Measurements from ENCODE around the gene CEP41.

The CEP41 gene

DNA sequence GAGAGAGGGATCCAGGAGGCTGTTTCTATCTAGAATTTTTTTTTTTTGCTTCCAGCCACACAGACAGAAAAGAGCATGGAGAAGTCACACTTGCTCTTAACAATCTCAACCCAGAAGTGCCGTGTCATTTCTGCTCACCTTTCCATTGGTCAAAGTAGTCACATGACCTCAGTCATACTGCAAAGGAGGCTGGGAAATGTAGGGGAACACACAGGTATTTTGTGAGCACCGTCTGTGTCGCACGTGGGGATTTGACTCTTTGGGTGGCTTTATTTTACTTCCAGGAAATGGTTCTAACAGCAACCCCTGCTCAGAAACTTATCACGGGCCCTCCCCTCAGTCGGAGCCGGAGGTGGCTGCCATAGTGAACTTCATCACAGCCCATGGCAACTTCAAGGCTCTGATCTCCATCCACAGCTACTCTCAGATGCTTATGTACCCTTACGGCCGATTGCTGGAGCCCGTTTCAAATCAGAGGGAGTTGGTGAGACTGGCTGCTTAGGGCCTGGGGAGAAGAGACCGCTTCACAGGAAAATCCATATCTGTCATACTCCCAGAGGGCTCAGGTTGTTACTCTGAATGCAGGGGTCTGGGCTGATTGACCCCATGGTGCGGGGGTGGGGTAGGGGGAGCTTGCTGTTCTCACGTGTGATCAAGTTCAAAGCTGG lies 73.6 kb downstream of the CEP41 start:
- peak; percentile 31 for DNase-seq

GRCh38 chr7:130366564-130366963 lies 74.3 kb downstream of the CEP41 start:
- DNase-seq = no peak

DNA sequence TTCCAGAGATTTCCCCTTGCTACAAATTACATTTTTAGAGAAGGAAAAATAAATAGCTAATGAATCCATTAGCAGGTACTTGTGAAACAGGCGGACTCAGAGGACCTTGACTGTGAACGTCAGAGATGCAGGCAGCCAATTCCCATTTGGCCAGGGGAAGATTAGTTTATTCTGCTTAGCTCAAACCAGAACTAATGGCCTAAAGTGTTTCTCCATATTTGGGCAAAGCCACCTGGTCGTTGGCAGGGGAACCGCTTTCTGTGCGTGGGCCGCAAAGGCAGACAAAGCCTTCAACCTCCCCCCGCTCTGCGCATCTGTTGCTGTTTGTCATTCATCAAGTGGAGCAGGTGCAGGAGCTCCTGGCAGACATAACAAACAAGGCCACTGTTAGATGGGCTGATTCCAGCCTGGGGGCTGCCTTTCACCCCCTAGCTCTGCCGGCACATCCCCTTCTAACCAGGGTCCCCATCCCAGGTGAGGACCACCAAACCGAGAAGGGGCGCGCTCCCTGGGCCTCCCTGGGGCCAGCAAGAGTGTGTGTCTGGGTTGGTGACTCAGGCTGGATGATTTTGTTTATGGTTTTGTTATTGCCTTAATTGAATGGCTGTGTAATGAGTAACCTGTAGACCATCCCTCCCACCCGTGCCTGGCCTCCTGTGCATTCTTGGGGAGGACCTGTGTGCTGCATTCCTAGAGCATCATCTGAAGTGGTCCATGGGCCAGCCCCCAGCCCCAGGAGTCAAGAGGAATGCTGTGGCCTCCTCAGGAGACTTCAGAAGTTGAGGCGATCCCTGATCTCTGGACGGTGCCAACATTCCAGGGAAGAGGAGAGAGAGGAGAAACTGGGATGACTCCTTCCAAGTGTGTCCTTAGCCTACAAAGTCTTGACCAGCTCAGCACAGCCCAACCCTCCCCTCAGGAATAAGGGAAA lies 75.0 kb downstream of the CEP41 start:
- DNase-seq = no peak

- DNase-seq = no peak
These were observed 75.7 kb downstream of the CEP41 start for GRCh38 chr7:130365088-130365487.

- DNase-seq = no peak
These were observed 76.4 kb downstream of the CEP41 start for GRCh38 chr7:130364451-130364850.

DNA sequence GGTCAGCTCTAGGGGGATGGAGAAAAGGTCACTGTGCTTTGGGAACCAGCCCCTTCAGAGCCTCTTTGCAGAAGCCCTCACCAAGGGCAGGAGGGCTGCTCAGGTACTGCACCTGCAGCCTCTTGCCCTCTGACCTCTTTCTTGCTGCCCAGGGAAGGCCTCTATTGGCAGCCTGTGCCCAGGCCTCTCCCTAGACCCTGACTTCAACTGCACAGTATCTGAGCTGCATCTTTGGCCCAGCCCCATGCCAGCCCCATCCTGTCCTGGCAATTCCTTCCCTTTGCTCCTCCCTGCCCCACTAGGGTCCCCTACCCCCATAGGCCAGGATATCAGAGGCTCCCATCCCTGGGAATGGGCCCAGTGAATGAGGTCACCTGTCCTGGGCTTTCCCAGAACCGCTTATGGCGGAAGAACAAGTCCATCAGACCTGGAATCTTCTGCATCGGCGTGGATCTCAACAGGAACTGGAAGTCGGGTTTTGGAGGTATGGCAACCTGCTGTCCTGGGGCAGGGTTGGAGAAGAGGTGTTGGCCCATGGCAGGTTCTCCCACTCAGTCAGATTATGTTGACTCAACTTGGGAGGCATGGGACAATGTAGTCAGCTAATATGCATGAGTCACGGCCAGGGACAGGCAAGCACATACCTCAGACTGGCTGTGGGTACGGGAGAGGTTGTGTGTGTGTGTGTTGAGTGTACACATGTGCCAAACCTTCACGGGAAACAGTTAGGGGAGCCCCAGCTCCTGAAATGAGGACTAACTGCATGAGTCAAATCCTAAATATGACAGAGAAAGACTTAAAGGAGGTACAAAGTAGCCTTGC lies 77.6 kb downstream of the CEP41 start:
- no peak for DNase-seq

GRCh38 chr7:130362251-130362816 lies 78.5 kb downstream of the CEP41 start:
- no peak for DNase-seq

DNA sequence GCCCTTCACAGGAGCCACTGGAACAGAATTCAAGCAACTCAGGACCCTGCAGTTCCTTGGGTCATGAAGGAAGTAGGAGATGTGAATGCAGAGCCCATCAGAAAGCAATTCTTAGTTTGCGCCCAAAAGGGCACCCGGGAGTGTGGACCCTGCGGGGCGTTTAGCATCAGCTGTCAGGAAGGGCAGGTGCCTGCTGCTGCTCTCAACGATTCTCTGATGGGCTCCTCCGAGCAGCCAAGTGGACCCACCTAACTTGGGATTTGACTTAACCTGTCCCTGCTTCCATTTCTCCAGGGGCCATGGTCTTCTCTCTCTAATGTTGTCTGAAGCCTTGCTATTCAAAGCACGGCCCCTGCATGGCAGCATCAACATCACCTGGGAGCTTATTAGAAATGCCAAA lies 79.1 kb downstream of the CEP41 start:
- DNase-seq = no peak

GRCh38 chr7:130360518-130360917 lies 80.3 kb downstream of the CEP41 start:
- DNase-seq = no peak

DNA sequence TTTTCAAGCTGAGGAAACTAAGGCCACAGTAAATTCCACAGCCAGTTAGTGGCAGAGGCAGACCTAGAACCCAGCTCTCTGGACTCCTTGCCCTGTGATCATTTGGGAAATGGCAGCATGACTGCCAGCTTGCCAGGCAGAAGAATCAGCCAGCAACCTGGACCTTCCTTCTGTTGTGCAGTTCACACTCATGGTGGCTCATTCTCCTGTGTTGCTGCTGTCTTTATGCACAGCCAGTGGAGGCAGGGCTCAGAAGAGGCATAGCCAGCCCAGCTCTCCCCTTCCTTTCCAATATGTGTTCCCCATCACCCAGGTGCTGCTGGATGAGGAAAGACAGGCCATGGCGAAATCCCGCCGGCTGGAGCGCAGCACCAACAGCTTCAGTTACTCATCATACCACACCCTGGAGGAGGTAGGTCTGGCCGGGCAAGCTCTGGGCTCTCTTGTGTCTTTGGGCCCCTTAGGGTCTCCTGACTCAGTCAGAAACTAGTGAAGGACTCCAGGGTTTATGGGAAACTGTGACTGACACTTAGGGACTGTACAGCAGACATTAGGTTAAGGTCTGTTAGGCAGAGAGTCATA lies 81.4 kb downstream of the CEP41 start:
- DNase-seq = no peak

GRCh38 chr7:130358471-130358870 lies 82.3 kb downstream of the CEP41 start:
- DNase-seq = no peak

GRCh38 chr7:130356876-130357611 lies 83.8 kb downstream of the CEP41 start:
- DNase-seq = no peak

DNA sequence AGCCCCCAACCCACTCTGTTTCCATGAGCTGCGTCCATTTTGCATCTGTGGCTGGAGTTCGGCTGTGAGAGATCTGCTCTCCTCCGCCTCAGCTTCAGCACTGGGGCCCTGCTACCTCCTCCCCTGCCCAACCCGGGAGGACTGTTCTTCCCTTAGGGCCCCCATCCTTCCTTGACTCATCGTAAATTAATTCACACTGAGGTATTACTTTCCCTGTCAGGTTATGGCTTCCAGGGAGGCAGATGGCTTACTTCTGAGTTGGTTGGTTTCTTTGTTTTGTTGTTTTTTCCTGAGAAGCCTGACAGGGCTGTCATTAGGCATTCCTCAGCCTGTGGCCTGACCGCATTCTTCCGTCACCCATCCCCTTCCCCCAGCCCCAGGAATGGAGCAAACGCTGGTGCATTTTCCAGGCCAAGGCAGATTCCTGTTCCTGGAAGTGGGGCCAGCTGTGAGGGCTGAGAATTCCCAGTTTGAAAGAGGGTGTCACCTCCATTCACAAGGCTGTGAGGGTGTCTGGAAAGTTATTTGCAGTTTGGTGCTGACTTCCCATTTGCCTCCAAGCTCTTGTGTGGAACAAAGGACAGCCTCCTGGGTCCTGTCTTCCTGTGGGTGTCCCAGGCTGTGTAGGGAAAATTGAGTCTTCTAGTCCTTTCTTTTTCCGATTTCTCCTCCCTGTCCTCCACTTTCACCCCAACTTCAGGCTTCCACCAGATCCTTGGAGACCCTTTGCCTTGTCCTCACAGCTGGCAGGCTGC lies 84.5 kb downstream of the CEP41 start:
- DNase-seq = no peak

GRCh38 chr7:130353196-130353595 lies 87.6 kb downstream of the CEP41 start:
- DNase-seq = no peak

GRCh38 chr7:130352194-130353074 lies 88.4 kb downstream of the CEP41 start:
- DNase-seq = no peak

- no peak for DNase-seq
These were observed 89.1 kb downstream of the CEP41 start for GRCh38 chr7:130351791-130352090.

DNA sequence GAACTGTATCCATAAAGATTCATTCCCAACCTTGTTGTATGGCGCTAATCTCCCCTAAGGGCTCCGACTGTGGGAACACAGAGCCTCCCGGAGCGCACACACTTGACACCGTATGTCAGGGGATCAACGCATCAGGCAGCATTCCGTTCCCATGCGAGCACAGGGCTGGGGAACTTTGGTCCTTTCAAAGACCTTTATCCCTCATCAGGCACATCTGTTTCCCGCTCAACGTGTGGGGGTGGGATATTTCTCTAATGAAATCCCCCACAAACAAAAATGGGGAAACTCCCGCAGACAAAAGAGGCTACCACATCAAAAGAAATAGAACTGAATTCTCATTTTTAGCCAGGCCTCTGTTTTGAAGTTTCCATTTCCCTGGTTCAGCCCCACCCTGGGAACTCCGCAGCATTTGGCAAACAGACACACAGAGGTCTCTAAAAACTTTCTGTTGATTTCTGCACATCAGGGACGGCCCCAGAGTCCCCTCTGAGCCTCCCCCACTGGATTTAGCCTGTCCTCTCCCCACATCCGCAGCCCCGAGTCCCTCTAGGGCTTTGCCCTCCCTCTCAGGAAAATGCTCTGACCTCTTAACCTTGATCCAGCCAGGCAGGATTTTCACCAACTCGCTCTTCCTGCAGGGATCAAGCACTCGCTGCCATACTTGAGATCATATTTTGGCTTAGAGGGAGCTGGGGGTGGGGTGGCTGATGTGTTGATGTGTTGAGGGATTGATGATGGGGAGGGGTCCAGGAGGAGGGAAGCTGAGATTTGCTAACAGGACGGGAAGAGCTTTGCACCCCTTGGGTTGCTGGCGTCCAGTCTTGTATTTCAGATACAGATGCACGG lies 89.6 kb downstream of the CEP41 start:
- no peak for DNase-seq

- DNase-seq = no peak
These were observed 90.7 kb downstream of the CEP41 start for GRCh38 chr7:130349911-130350782.
